Esophagus (tissue), 2 donors: ENCODE data around the gene TXNL4A. TPM values are rescaled to one million over a fixed set of nuclear protein-coding genes. Genes with fewer than 3 reads are reported as not detected.

Experiments
- H3K27ac ChIP-seq, 2 donors: one replicate each; pipeline ENCODE4 v1.5.1; 2013; ENCODE audit warnings: low read depth in 2 of 2, mild to moderate bottlenecking in 2 of 2, inconsistent platforms in 1 of 2, low read length in 1 of 2, moderate library complexity in 1 of 2
- H3K27me3 ChIP-seq, 2 donors: one replicate each; pipeline ENCODE4 v1.6.1; 2013; ENCODE audit warnings: low read length in 2 of 2, control low read depth in 1 of 2, mild to moderate bottlenecking in 1 of 2; ENCODE audit not compliant: insufficient read depth in 2 of 2, control insufficient read depth in 1 of 2
- H3K36me3 ChIP-seq, 2 donors: one replicate each; pipeline ENCODE4 v1.6.1; 2013; ENCODE audit warnings: low read length in 1 of 2; ENCODE audit not compliant: control insufficient read depth in 2 of 2, insufficient read depth in 2 of 2
- H3K4me1 ChIP-seq, 2 donors: one replicate each; pipeline ENCODE4 v1.6.1; 2013; ENCODE audit warnings: low read length in 1 of 2; ENCODE audit not compliant: control insufficient read depth in 2 of 2, insufficient read depth in 2 of 2
- H3K4me3 ChIP-seq, 2 donors: one replicate each; pipeline ENCODE4 v1.5.1; 2013; ENCODE audit warnings: low read length in 2 of 2, mild to moderate bottlenecking in 2 of 2, low read depth in 1 of 2, moderate library complexity in 1 of 2
- H3K9me3 ChIP-seq, 2 donors: one replicate each; pipeline ENCODE4 v1.6.1; 2013; ENCODE audit warnings: mild to moderate bottlenecking in 2 of 2, low read depth in 1 of 2, low read length in 1 of 2, moderate library complexity in 1 of 2; ENCODE audit not compliant: control insufficient read depth in 2 of 2, insufficient read depth in 1 of 2
- WGBS, 2 donors: extraction: QIAGEN DNeasy Blood & Tissue Kit; methylation state at CpG; one replicate each; pipeline ENCODE4 v1.1.7; 2013; 5-methylcytosine and 5-hydroxymethylcytosine counted together
- polyA plus RNA-seq, 2 donors: library from polyadenylated mRNA; stranded (reverse); fragments of 200-250 nt; gene quantifications; one replicate each; pipeline ENCODE4 v1.2.3, GENCODE V29; 2013
- donor health status: healthy with polysubstance abuse.
- donor health status: Bipolar disorder and iron deficiency.

The TXNL4A gene
- polyA plus RNA-seq, 2 donors, result 65.2 to 66.7 TPM

DNA sequence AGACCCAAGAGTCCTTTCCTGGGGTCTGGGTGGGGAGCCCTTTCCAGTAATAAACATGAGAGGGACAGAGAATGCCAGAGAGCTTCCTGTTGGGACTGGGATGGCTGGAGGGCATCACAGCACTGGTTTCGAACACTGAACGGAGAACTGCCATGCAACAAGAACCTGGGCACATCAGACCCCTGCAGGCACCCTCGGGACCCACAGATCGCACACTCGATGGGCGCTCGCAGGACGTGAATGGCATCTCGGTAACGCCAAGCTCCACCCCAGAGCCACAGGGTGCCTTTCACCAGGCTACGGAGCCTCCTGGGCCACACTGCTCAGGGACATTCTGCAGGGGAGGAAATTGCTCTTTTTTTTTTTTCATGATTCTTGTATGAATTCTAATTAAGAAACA is 62.1 kb downstream of the TXNL4A start:
- peaks cover 0 to 5% of the 10 kb centered on the region in 2 donors for H3K9me3 ChIP-seq
- H3K36me3 ChIP-seq, result peaks cover 0 to 31% of the 10 kb centered on the region in 2 donors
- no peaks in the 10 kb centered on the region for H3K27me3 ChIP-seq
- H3K27ac ChIP-seq, result no peak overlapping the region
- WGBS, 2 donors, result 94% methylated on average over 11 of the region's 11 CpGs
- H3K4me1 ChIP-seq, result peaks cover 0 to 3% of the 10 kb centered on the region in 2 donors
- no peak overlapping the region for H3K4me3 ChIP-seq

DNA sequence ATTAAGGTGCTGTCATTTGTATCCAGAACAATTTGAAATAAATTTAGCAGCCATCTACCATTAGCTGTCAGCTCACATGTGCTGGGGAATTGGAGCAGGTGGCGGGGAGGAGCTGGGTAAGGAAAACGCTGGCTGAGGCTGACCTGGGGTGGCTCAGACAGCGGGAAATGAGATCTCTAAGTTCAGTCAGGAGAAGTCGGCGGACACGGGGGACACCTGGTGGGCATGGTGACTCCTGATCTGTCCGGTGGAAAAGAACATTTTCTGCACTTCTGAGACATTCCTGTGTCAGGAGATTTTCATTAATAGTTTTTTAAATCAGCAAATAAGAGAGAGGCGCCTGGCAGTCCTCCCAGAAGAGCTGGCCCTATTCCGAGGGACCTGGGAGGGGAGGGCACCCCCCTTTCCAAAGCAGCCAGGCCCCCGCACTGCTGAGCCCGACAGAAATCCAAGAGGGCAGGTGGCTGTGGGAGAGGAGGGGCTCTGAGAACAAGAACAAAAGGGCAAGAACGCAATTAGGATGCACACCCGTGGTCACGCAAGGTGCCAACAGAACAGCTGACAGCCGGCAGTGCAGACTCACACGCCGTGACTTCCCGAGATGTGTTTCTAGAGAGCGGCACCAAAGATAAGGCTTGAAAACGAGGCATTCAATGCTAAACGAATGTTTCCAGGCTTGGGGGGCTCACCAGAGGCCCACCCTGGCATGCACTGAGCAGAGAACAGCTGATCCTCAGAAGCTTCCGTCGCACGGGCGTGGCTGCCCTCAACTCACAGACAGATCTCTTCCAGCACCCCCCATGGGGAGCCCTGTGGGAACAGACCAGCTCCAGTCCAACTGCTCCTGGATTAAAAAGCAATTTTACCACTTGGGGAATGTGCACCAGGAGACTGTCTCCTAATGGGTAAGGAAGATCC is 63.3 kb downstream of the TXNL4A start:
- H3K27me3 ChIP-seq, result no peaks in the 10 kb centered on the region
- peaks cover 0 to 31% of the 10 kb centered on the region in 2 donors for H3K36me3 ChIP-seq
- 69 to 74% methylated on average over 25 of the region's 25 CpGs for WGBS, 2 donors
- H3K27ac ChIP-seq, result no peak overlapping the region
- H3K4me1 ChIP-seq, result peaks cover 0 to 3% of the 10 kb centered on the region in 2 donors
- H3K4me3 ChIP-seq, result no peak overlapping the region
- peaks cover 0 to 5% of the 10 kb centered on the region in 2 donors for H3K9me3 ChIP-seq

DNA sequence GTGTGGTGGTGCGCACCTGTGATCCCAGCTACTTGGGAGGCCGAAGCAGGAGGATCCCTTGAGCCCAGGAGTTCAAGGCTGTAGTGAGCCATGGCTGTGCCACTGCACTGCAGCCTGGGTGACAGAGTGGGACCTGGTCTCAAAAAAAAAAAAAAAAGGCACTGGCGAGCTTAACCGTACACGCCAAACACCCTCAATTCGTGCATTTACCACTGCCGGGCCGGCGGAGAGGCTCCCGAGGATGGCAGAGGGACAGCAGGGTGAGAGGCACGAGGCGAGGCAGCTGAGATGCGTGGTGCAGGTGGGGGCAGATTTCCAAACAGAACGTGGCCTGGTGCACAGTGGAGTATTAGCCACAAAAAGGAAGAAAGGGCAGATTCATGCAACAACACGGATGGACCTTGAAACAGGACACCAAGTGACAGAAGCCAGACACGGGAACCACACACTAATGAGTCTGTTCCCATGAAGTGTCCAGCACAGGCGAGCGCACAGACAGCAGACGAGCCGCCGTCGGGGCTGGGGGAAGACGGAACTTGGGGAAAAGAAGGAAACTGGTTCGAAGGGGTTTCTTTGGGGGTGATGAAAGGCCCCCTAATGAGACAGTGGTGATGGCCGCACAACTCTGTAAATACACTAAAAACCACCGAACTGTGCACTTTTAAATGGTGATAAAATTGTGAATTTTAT is 64.3 kb downstream of the TXNL4A start:
- Histone ChIP-seq H3K4me3 (no peak overlapping the region), H3K36me3 (peaks cover under 1 to 31% of the 10 kb centered on the region in 2 donors), H3K27ac (no peak overlapping the region), H3K9me3 (peaks cover 0 to 1% of the 10 kb centered on the region in 2 donors), H3K27me3 (no peaks in the 10 kb centered on the region), H3K4me1 (peaks cover 0 to 3% of the 10 kb centered on the region in 2 donors)
- 96 to 97% methylated on average over 26 of the region's 26 CpGs for WGBS, 2 donors

DNA sequence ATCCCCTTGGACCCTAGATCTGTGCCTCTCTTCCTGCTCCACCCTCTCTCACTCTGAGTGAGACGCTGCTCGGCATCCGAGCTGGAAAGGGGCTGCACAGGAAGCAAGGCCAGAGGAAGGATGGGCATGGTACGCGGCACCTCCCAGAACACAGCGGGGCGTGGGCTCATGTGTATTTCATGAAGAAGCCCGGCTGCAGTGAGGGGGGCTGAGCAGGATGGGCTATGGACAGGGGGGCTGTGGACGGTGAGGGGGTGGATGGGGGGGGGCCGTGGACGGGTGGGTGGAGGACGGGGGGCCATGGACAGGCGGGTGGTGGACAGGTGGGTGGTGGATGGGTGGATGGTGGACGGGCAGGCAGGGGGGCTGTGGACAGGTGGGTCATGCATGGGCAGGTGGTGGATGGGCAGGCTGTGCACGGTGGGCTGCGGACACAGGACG is 65.4 kb downstream of the TXNL4A start:
- Histone ChIP-seq H3K9me3 (no peaks in the 10 kb centered on the region), H3K36me3 (peaks cover 4 to 35% of the 10 kb centered on the region in 2 donors), H3K4me3 (no peak overlapping the region), H3K27ac (no peak overlapping the region), H3K27me3 (no peaks in the 10 kb centered on the region), H3K4me1 (peaks cover 0 to 3% of the 10 kb centered on the region in 2 donors)
- 85 to 92% methylated on average over 14 to 17 of the region's 17 CpGs for WGBS, 2 donors

DNA sequence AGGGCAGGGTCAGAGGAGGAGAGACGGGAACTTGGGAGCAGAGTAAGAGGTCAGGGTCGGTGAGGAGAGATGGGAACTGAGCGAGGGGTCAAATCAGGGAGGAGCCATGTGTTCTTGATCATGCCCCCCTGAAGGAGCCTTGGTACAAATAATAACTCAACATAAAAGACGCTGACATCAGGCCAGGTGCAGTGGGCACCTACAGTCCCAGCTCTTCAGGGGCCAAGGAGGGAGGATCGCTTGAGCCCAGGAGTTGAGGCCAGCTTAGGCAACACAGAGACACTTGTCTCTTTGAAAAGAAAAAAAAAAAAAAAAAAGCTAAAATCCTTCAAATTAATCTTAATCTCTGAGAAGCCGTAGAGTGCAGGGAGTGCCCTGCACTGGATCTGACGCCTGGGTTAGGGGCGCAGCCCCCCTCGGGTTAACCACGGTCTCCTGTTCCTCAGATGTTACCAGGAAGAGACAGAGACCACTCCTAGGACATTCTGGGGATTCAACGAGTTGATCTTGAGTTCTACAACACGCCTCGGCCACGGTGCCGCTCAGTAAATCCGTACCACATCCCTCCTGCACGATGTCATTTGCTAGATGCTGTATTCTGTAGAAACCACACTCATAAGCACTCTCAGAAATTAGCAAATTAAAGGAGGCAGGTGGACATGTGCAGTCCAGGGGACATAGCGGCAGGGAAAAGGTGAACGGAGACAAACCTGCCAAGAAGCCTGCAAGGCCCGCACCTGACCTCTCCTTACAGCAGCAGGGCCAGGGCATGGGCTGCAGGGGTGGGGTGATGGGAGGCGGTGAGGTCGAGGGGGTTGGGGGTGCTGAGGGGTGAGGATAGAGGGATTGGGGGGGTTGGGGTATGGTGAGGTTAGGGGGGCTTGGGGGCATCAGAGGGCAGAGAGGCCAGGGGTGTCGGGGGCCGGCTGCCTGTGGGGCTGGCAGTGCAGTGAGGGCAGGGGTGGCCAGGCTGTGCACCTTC is 66.1 kb downstream of the TXNL4A start:
- Histone ChIP-seq H3K4me1 (peaks cover 0 to 3% of the 10 kb centered on the region in 2 donors), H3K27me3 (no peaks in the 10 kb centered on the region), H3K4me3 (no peak overlapping the region), H3K27ac (no peak overlapping the region), H3K36me3 (peaks cover 4 to 38% of the 10 kb centered on the region in 2 donors), H3K9me3 (no peaks in the 10 kb centered on the region)
- WGBS, 2 donors, result 96 to 97% methylated on average over 22 to 24 of the region's 24 CpGs

Other genes with a start within 250 kb of the TXNL4A start
- under 1 TPM in 1 of 2 donors, not detected in 1; 0.04 TPM for gene KCNG2, start 190.6 kb downstream of the TXNL4A start, polyA plus RNA-seq
- gene SLC66A2, start 36.9 kb downstream of the TXNL4A start, polyA plus RNA-seq, result 10 to 100 TPM; 38.8 to 57.7 TPM
- 10 to 100 TPM; 26.0 to 96.9 TPM for gene HSBP1L1, start 23.9 kb downstream of the TXNL4A start, polyA plus RNA-seq
- 10 to 100 TPM; 10.5 to 19.5 TPM for gene RBFA, start 45.9 kb upstream of the TXNL4A start, polyA plus RNA-seq
- 1 to 10 TPM; 4.6 to 6.2 TPM for gene ADNP2, start 120.7 kb upstream of the TXNL4A start, polyA plus RNA-seq